GM12878 (cell line): ENCODE results near the gene CCDC12. TPM values are rescaled to one million over a fixed set of nuclear protein-coding genes. Genes with fewer than 3 reads are reported as not detected.

ENCODE experiments used
- ATAC-seq: fragments of 200-7000 bp; cut with Tn5 transposase; 3 replicates; pipeline ENCODE4 v1.9.1; 2020; ENCODE audit warnings: mild to moderate bottlenecking, moderate library complexity
- BruUV-seq: library from RNA; stranded (reverse); fragments of 400-500 nt; replicated peaks from 2 replicates; lab custom pipeline; 2021; lab: Mats Ljungman, UMichigan
- CTCF ChIA-PET: fragments of 300-600 bp; sonication (Branson Sonifier 250); formaldehyde crosslinking; extraction: SDS; loops from one replicate; lab custom pipeline; 2021; ENCODE audit warnings: inconsistent platforms; lab: Yijun Ruan, JAX
- POLR2A ChIA-PET: fragments of 350-600 bp; formaldehyde crosslinking; extraction: SDS; loops from one replicate; lab custom pipeline; 2021; ENCODE audit warnings: inconsistent platforms; lab: Charles Lee
- RAD21 ChIA-PET: fragments of 300-600 bp; sonication (Branson Sonifier 250); formaldehyde crosslinking; loops from one replicate; lab custom pipeline; 2023; ENCODE audit warnings: antibody characterized with exemption; ENCODE audit not compliant: unreplicated experiment; lab: Charles Lee
- SMC1A ChIA-PET: fragments of 300-600 bp; sonication (Branson Sonifier 250); formaldehyde crosslinking; loops from one replicate; lab custom pipeline; 2023; ENCODE audit not compliant: unreplicated experiment, uncharacterized antibody; lab: Charles Lee
- DNase-seq: peaks from one replicate; pipeline ENCODE4 v3.0.0-alpha.2; 2011; ENCODE audit warnings: low read depth, low spot score
- FAIRE-seq: peaks from 3 replicates; lab custom pipeline; 2011; peaks lifted over from hg19 to GRCh38; lab: Jason Lieb, UNC
- H2AFZ ChIP-seq: 2 replicates; pipeline ENCODE4 v1.6.0; 2011; ENCODE audit warnings: low read depth, low read length, control low read depth; ENCODE audit not compliant: control insufficient read depth
- H3K27ac ChIP-seq: 2 replicates; pipeline ENCODE4 v1.5.1; 2011; ENCODE audit warnings: control low read depth; ENCODE audit not compliant: control insufficient read depth, insufficient read depth
- H3K27me3 ChIP-seq, 2 experiments: replicated peaks in 1 of 2; 2 replicates each; pipeline versions ENCODE4 v1.6.0 to v1.6.1; 2011; ENCODE audit warnings: low read length in 1 of 2; ENCODE audit not compliant: control insufficient read depth in 2 of 2, insufficient read depth in 2 of 2
- H3K36me3 ChIP-seq, 2 experiments: 2 replicates each; pipeline ENCODE4 v1.5.1; 2011; ENCODE audit warnings: low read length in 1 of 2; ENCODE audit not compliant: control insufficient read depth in 2 of 2, insufficient read depth in 2 of 2
- H3K4me1 ChIP-seq: 2 replicates; pipeline ENCODE4 v1.6.1; 2011; ENCODE audit warnings: mild to moderate bottlenecking, low read length, moderate library complexity, mixed read lengths; ENCODE audit not compliant: control insufficient read depth, insufficient read depth
- H3K4me2 ChIP-seq: 2 replicates; pipeline ENCODE4 v1.6.0; 2011; ENCODE audit warnings: control low read depth; ENCODE audit not compliant: control insufficient read depth, insufficient read depth
- H3K4me3 ChIP-seq: fragments of 200-600 bp; sonication (generic); 2 replicates; pipeline ENCODE4 v1.5.1; 2016
- H3K79me2 ChIP-seq: 2 replicates; pipeline ENCODE4 v1.6.0; 2011; ENCODE audit warnings: low read length; ENCODE audit not compliant: control insufficient read depth, insufficient read depth
- H3K9ac ChIP-seq: 2 replicates; pipeline ENCODE4 v1.8.0; 2011; ENCODE audit warnings: low read length, control low read depth, mixed read lengths; ENCODE audit not compliant: control insufficient read depth, insufficient read depth
- H3K9me3 ChIP-seq: replicated peaks from 3 replicates; pipeline ENCODE4 v1.5.1; 2011; ENCODE audit warnings: mild to moderate bottlenecking, low read length; ENCODE audit not compliant: control insufficient read depth, insufficient read depth
- H4K20me1 ChIP-seq: 2 replicates; pipeline ENCODE4 v1.6.0; 2011; ENCODE audit not compliant: control insufficient read depth, insufficient read depth
- ATF2 ChIP-seq: IDR thresholded peaks from 2 replicates; pipeline ENCODE4 v1.6.1; 2012; ENCODE audit warnings: low read length, inconsistent platforms
- CBFB ChIP-seq: IDR thresholded peaks from 2 replicates; pipeline ENCODE4 v1.6.1; 2016; ENCODE audit warnings: antibody characterized with exemption, low read depth
- E2F4 ChIP-seq: IDR thresholded peaks from 2 replicates; pipeline ENCODE4 v1.6.1; 2012; ENCODE audit warnings: low read depth, low read length, improper control_type of control experiment
- FOXM1 ChIP-seq: IDR thresholded peaks from 2 replicates; pipeline ENCODE4 v1.6.1; 2012; ENCODE audit warnings: low read depth, mild to moderate bottlenecking, inconsistent platforms, low read length, moderate library complexity
- HDAC6 ChIP-seq: fragments of 200-600 bp; sonication (generic); IDR thresholded peaks from one replicate; pipeline ENCODE4 v1.8.0; 2017; ENCODE audit warnings: antibody characterized with exemption; ENCODE audit not compliant: unreplicated experiment
- IKZF2 ChIP-seq, 2 experiments: fragments of 450-650 bp; IDR thresholded peaks; 2 replicates each; pipeline ENCODE4 v1.6.1; 2017; ENCODE audit warnings: mild to moderate bottlenecking in 2 of 2, moderate library complexity in 2 of 2
- IRF4 ChIP-seq: IDR thresholded peaks from 2 replicates; pipeline ENCODE4 v1.6.1; 2011; ENCODE audit warnings: low read depth, low read length
- KLF5 ChIP-seq: fragments of 450-650 bp; IDR thresholded peaks from 2 replicates; pipeline ENCODE4 v1.6.1; 2014; ENCODE audit warnings: mild to moderate bottlenecking; ENCODE audit not compliant: partially characterized antibody
- PAX8 ChIP-seq: fragments of 450-650 bp; IDR thresholded peaks from 2 replicates; pipeline ENCODE4 v1.6.1; 2017; ENCODE audit warnings: mild to moderate bottlenecking, moderate library complexity
- POLR2AphosphoS2 ChIP-seq: IDR thresholded peaks from 2 replicates; pipeline ENCODE4 v1.6.1; 2011; ENCODE audit warnings: low read depth, mild to moderate bottlenecking, low read length, improper control_type of control experiment, moderate library complexity
- SMAD1 ChIP-seq: fragments of 450-650 bp; IDR thresholded peaks from 2 replicates; pipeline ENCODE4 v1.6.1; 2018; ENCODE audit warnings: mild to moderate bottlenecking, low read depth; ENCODE audit not compliant: partially characterized antibody
- SREBF2 ChIP-seq: IDR thresholded peaks from 2 replicates; pipeline ENCODE4 v1.6.1; 2012; ENCODE audit warnings: mild to moderate bottlenecking, low read length
- STAT1 ChIP-seq: fragments of 450-650 bp; conservative IDR thresholded peaks from 2 replicates; pipeline ENCODE4 v1.6.1; 2014; ENCODE audit warnings: antibody characterized with exemption, mild to moderate bottlenecking
- TCF7 ChIP-seq: IDR thresholded peaks from 2 replicates; pipeline ENCODE4 v1.6.1; 2014; ENCODE audit warnings: antibody characterized with exemption, borderline replicate concordance
- USF1 ChIP-seq: IDR thresholded peaks from 2 replicates; pipeline ENCODE4 v1.6.1; 2011; ENCODE audit warnings: borderline replicate concordance, low read depth, mild to moderate bottlenecking, moderate library complexity, mixed read lengths, low read length; ENCODE audit not compliant: insufficient read depth; ENCODE audit errors: extremely low read length
- ZNF622 ChIP-seq: fragments of 450-650 bp; IDR thresholded peaks from 2 replicates; pipeline ENCODE4 v1.6.1; 2017; ENCODE audit warnings: mild to moderate bottlenecking, inconsistent platforms
- WGBS: methylation state at CpG from one replicate; pipeline ENCODE4 v1.1.6; 2016; ENCODE audit warnings: low lambda C conversion rate; ENCODE audit not compliant: insufficient replicate concordance, insufficient coverage; ENCODE audit errors: missing lambda C conversion rate; 5-methylcytosine and 5-hydroxymethylcytosine counted together
- in situ Hi-C: fragments of 300-500 bp; cut with MboI; formaldehyde crosslinking; loops from 9 replicates; pipeline ENCODE4 v1.14.3; 2018; ENCODE audit warnings: mixed read lengths
- intact Hi-C: fragments of 100-400 bp; cut with micrococcal nuclease; formaldehyde crosslinking; loops from one replicate; pipeline ENCODE4 v1.14.2; 2022; ENCODE audit not compliant: unreplicated experiment
- polyA plus RNA-seq, 11 experiments: library from polyadenylated mRNA; depleted of rRNA in 4 of 11; unstranded in 6 of 11; stranded (reverse) in 5 of 11; fragments of >200 nt; fragmentation: Nextera tagmentation in 4 of 11; fragmentation: Illumina TruSeq in 1 of 11; extraction: Ambion mirVana in 4 of 11; extraction: Trizol in 1 of 11; gene quantifications; 1 replicate in 1 of 11; 2 replicates in 10 of 11; pipeline versions ENCODE4 v1.2.1 to v1.2.3, GENCODE V29; 2011 to 2016; ENCODE audit warnings: inconsistent platforms in 2 of 11, missing spikeins in 2 of 11, low read depth in 1 of 11
- total RNA-seq, 4 experiments: library from RNA; depleted of rRNA in 3 of 4; stranded (reverse); fragments of >200 nt in 3 of 4; fragmentation: Illumina TruSeq in 1 of 4; extraction: Trizol in 1 of 4; gene quantifications; 2 replicates each; pipeline versions ENCODE4 v1.2.1 to v1.2.3, GENCODE V29; 2013 to 2021

Gene CCDC12
- total and polyA plus RNA-seq, 10 of the 15 experiments (the other 5 are each of a cell fraction or from before 2014, with no cell fraction given) = 9.2 to 91.4 (median 61.3) TPM

- RAD21 ChIA-PET = interaction anchor here (0.6 kb wide), 1 partner anchor 209 kb away, joined by 4 read pairs; no protein-coding TSS in a partner anchor
- DNase-seq = no peak
- Histone ChIP-seq H4K20me1 (no peaks in the 10 kb centered on the region; the same call in 1 of the 2 replicates), H3K27me3 (no peaks in the 10 kb centered on the region), H3K9me3 (no peaks in the 10 kb centered on the region), H3K4me2 (no peak overlapping the region), H3K27ac (no peak overlapping the region), H3K36me3 (peaks cover 17 to 19% of the 10 kb centered on the region in 2 experiments), H3K79me2 (no peaks in the 10 kb centered on the region), H2AFZ (no peak overlapping the region), H3K9ac (no peak overlapping the region), H3K4me3 (no peak overlapping the region), H3K4me1 (peaks cover 14% of the 10 kb centered on the region)
- WGBS = 70% methylated on average over 4 of the region's 4 CpGs
- POLR2A ChIA-PET = interaction anchor here (1.3 kb wide), 1 partner anchor 85 kb away, joined by 3 read pairs; no protein-coding TSS in a partner anchor
- in situ Hi-C loops = no loop called here
- intact Hi-C loops = loop anchor here (10.0 kb wide), 1 partner anchor 312 kb away; the partner anchor contains the start of gene TMIE
- no peak for ATAC-seq
- SMC1A ChIA-PET = interaction anchor here (0.8 to 8.8 kb wide), 5 partner anchors 15 to 333 kb away, joined by 3 to 83 read pairs (median 4); no protein-coding TSS in a partner anchor
- no peak for FAIRE-seq
- BruUV-seq = TSS peak; percentile 59
- CTCF ChIA-PET = interaction anchor here (0.8 to 1.7 kb wide), 3 partner anchors 22 to 308 kb away, joined by 3 read pairs; no protein-coding TSS in a partner anchor
- TF ChIP-seq ATF2 (no peak), SMAD1 (no peak), PAX8 (no peak), HDAC6 (no peak), TCF7 (no peak), ZNF622 (no peak), USF1 (no peak), KLF5 (no peak), IKZF2 (IDR thresholded peaks at IDR 0.05) (no peak), FOXM1 (no peak), CBFB (no peak), STAT1 (no peak), SREBF2 (no peak), POLR2AphosphoS2 (no peak), IRF4 (no peak), E2F4 (no peak)
These were observed 39.8 kb upstream of the CCDC12 start for GRCh38 chr3:47016086-47016933.
